Natural killer cell (primary cell): Measurements from ENCODE around the gene TENM4. TPM values are rescaled to one million over a fixed set of nuclear protein-coding genes. Genes with fewer than 3 reads are reported as not detected.

Experiments
- ATAC-seq, 3 donors: fragments of 150-1000 bp in 2 of 3; fragments of 200-7000 bp in 1 of 3; cut with Tn5 transposase; 1 replicate in 1 of 3; 2 replicates in 2 of 3; pipeline ENCODE4 v1.10.0; 2021; ENCODE audit warnings: mild to moderate bottlenecking in 2 of 3, moderate library complexity in 2 of 3
- DNase-seq, 2 donors: peaks; one replicate each; pipeline versions ENCODE4 v3.0.0 to v3.0.0-alpha.2; 2013 to 2021; ENCODE audit warnings: mixed read lengths in 1 of 2
- H3K27ac ChIP-seq: one replicate; pipeline ENCODE4 v1.5.1; 2013; ENCODE audit warnings: mild to moderate bottlenecking, low read length
- H3K27me3 ChIP-seq: one replicate; pipeline ENCODE4 v1.6.1; 2013; ENCODE audit warnings: low read length; ENCODE audit not compliant: control insufficient read depth, insufficient read depth
- H3K36me3 ChIP-seq: one replicate; pipeline ENCODE4 v1.6.1; 2013; ENCODE audit warnings: low read length; ENCODE audit not compliant: control insufficient read depth, insufficient read depth
- H3K4me1 ChIP-seq: one replicate; pipeline ENCODE4 v1.6.1; 2013; ENCODE audit warnings: low read length; ENCODE audit not compliant: control insufficient read depth, insufficient read depth
- H3K4me3 ChIP-seq: one replicate; pipeline ENCODE4 v1.5.1; 2013; ENCODE audit warnings: low read length
- H3K9me3 ChIP-seq: one replicate; pipeline ENCODE4 v1.6.1; 2013; ENCODE audit warnings: low read length; ENCODE audit not compliant: control insufficient read depth, insufficient read depth
- H3K27ac Mint-ChIP-seq, 2 donors: one replicate each; pipeline ENCODE4 v1.8.0; 2022; ENCODE audit warnings: mild to moderate bottlenecking in 2 of 2, mixed read lengths in 2 of 2, moderate library complexity in 1 of 2
- H3K27me3 Mint-ChIP-seq, 2 donors: one replicate each; pipeline ENCODE4 v1.8.0; 2022; ENCODE audit warnings: low read depth in 2 of 2, mixed read lengths in 2 of 2
- H3K36me3 Mint-ChIP-seq: one replicate; pipeline ENCODE4 v1.8.0; 2022; ENCODE audit warnings: mixed read lengths
- H3K4me1 Mint-ChIP-seq, 2 donors: one replicate each; pipeline ENCODE4 v1.8.0; 2022; ENCODE audit warnings: mixed read lengths in 2 of 2
- H3K4me3 Mint-ChIP-seq: one replicate; pipeline ENCODE4 v1.8.0; 2022; ENCODE audit warnings: mild to moderate bottlenecking, moderate library complexity, mixed read lengths
- H3K9me3 Mint-ChIP-seq, 2 donors: one replicate each; pipeline ENCODE4 v1.8.0; 2022; ENCODE audit warnings: mixed read lengths in 2 of 2
- CTCF ChIP-seq: fragments of 200-600 bp; IDR thresholded peaks from one replicate; pipeline ENCODE4 v1.8.0; 2022; ENCODE audit warnings: antibody characterized with exemption
- WGBS: methylation state at CpG from one replicate; pipeline ENCODE4 v1.1.7; 2013; ENCODE audit warnings: missing lambda C conversion rate; ENCODE audit not compliant: insufficient coverage; 5-methylcytosine and 5-hydroxymethylcytosine counted together
- intact Hi-C: fragments of 100-400 bp; cut with micrococcal nuclease; formaldehyde crosslinking; loops from one replicate; pipeline ENCODE4 v1.14.2; 2022
- total RNA-seq, 4 donors: library from RNA; stranded (reverse); fragments of 120-200 nt in 1 of 4; gene quantifications; one replicate each; pipeline versions ENCODE4 v1.2.3 to v1.2.4, GENCODE V29; 2013 to 2022

TENM4 gene
- total RNA-seq, 3 donors from 2014 or later (not counting 1 experiment from before 2014, with no cell fraction given), result 0.63 to 0.75 TPM; not detected in 1

- ATAC-seq (no peak), DNase-seq (no peak)
- H3K4me1 Mint-ChIP-seq, result no peaks in the 10 kb centered on the region
- Histone ChIP-seq H3K4me1 (no peaks in the 10 kb centered on the region), H3K4me3 (no peak overlapping the region), H3K27ac (no peak overlapping the region), H3K27me3 (no peaks in the 10 kb centered on the region), H3K36me3 (no peaks in the 10 kb centered on the region), H3K9me3 (no peaks in the 10 kb centered on the region)
- H3K9me3 Mint-ChIP-seq, result peaks cover 0 to 4% of the 10 kb centered on the region in 2 donors
- H3K27ac Mint-ChIP-seq, result no peak overlapping the region
- no peaks in the 10 kb centered on the region for H3K36me3 Mint-ChIP-seq
- intact Hi-C loops, result no loop called here
- WGBS, result 72% methylated on average over 3 of the region's 3 CpGs
- H3K4me3 Mint-ChIP-seq, result no peak overlapping the region
- H3K27me3 Mint-ChIP-seq, result no peaks in the 10 kb centered on the region
- no peak for TF ChIP-seq CTCF
These were observed 272.2 kb downstream of the TENM4 start for GRCh38 chr11:79168530-79169110.

- Mint-ChIP-seq H3K27ac (no peak overlapping the region), H3K27me3 (no peaks in the 10 kb centered on the region), H3K9me3 (peaks cover 0 to 4% of the 10 kb centered on the region in 2 donors), H3K4me1 (no peaks in the 10 kb centered on the region), H3K36me3 (no peaks in the 10 kb centered on the region), H3K4me3 (no peak overlapping the region)
- WGBS, result 87% methylated on average over 2 of the region's 3 CpGs
- Histone ChIP-seq H3K9me3 (no peaks in the 10 kb centered on the region), H3K4me1 (no peaks in the 10 kb centered on the region), H3K36me3 (no peaks in the 10 kb centered on the region), H3K27me3 (no peaks in the 10 kb centered on the region), H3K27ac (no peak overlapping the region), H3K4me3 (no peak overlapping the region)
- ATAC-seq (no peak), DNase-seq (no peak)
- intact Hi-C loops, result no loop called here
- TF ChIP-seq CTCF, result no peak
These were observed 273.2 kb downstream of the TENM4 start for GRCh38 chr11:79167510-79168188.

GRCh38 chr11:79165908-79166307 lies 274.9 kb downstream of the TENM4 start:
- Histone ChIP-seq H3K27me3 (no peaks in the 10 kb centered on the region), H3K36me3 (no peaks in the 10 kb centered on the region), H3K9me3 (no peaks in the 10 kb centered on the region), H3K4me1 (no peaks in the 10 kb centered on the region), H3K4me3 (no peak overlapping the region), H3K27ac (no peak overlapping the region)
- H3K27ac Mint-ChIP-seq, result no peak overlapping the region
- intact Hi-C loops, result no loop called here
- H3K36me3 Mint-ChIP-seq, result no peaks in the 10 kb centered on the region
- peaks cover 0 to 2% of the 10 kb centered on the region in 2 donors for H3K9me3 Mint-ChIP-seq
- no peaks in the 10 kb centered on the region for H3K27me3 Mint-ChIP-seq
- no peak for DNase-seq
- H3K4me3 Mint-ChIP-seq, result no peak overlapping the region
- 81% methylated on average over 2 of the region's 2 CpGs for WGBS
- no peaks in the 10 kb centered on the region for H3K4me1 Mint-ChIP-seq
- TF ChIP-seq CTCF, result no peak
- ATAC-seq, result no peak
